GM21528 (cell line): ENCODE measurements around the gene CBLL1.

Experiments
- ATAC-seq: cut with Tn5 transposase; IDR thresholded peaks from one replicate; pipeline ENCODE4 v1.9.1; 2021; ENCODE audit warnings: mild to moderate bottlenecking, moderate library complexity; ENCODE audit not compliant: unreplicated experiment, low FRiP score

CBLL1 gene

GRCh38 chr7:107803009-107803610 is 59.2 kb downstream of the CBLL1 start, which contains the start of gene SLC26A3:
Gene SLC26A3, minus strand, starts transcription at chr7:107803223. Its CDS starts 8,714 bp downstream, at chr7:107794509.
- no peak for ATAC-seq

- ATAC-seq = no peak
Measured at GRCh38 chr7:107809179-107809578, 65.2 kb downstream of the CBLL1 start.

- no peak for ATAC-seq
Measured at GRCh38 chr7:107810626-107811025, 66.7 kb downstream of the CBLL1 start.
